A549 (cell line): ENCODE results near the gene ANKRD11. TPM values are rescaled to one million over a fixed set of nuclear protein-coding genes. Genes with fewer than 3 reads are reported as not detected.

Source experiments
- ATAC-seq, 2 experiments: fragments of 200-7000 bp in 1 of 2; fragments of >200 bp in 1 of 2; cut with Nextera tagmentation in 1 of 2; cut with Tn5 transposase in 1 of 2; 3 replicates each; pipeline versions ENCODE4 v1.8.0 to v1.9.1; 2018 to 2020; ENCODE audit warnings: mild to moderate bottlenecking in 1 of 2, moderate library complexity in 1 of 2
- CTCF ChIA-PET: fragments of 300-600 bp; sonication (Branson Sonifier 250); formaldehyde crosslinking; extraction: SDS; loops from one replicate; lab custom pipeline; 2021; ENCODE audit warnings: antibody characterized with exemption, inconsistent platforms; lab: Yijun Ruan, JAX
- POLR2A ChIA-PET: fragments of 350-600 bp; formaldehyde crosslinking; extraction: SDS; loops from one replicate; lab custom pipeline; 2021; ENCODE audit warnings: antibody characterized with exemption, inconsistent platforms; lab: Yijun Ruan, JAX
- DNase-seq, 2 experiments: peaks; one replicate each; pipeline versions ENCODE4 v3.0.0 to v3.0.0-alpha.2; 2011 to 2016; ENCODE audit warnings: low read depth in 1 of 2, low spot score in 1 of 2
- FAIRE-seq: peaks from 2 replicates; lab custom pipeline; 2011; peaks lifted over from hg19 to GRCh38; lab: Jason Lieb, UNC
- H3K27ac ChIP-seq, 2 experiments: fragments of >200 bp; sonication (Bioruptor Twin); formaldehyde crosslinking; 3 replicates each; pipeline ENCODE4 v1.5.1; 2016 to 2017
- H3K4me1 ChIP-seq: fragments of >200 bp; sonication (Bioruptor Twin); formaldehyde crosslinking; 3 replicates; pipeline ENCODE4 v1.6.1; 2016
- H3K4me2 ChIP-seq: fragments of >200 bp; sonication (Bioruptor Twin); formaldehyde crosslinking; 3 replicates; pipeline ENCODE4 v1.6.1; 2016
- H3K4me3 ChIP-seq: fragments of >200 bp; sonication (Bioruptor Twin); formaldehyde crosslinking; 3 replicates; pipeline ENCODE4 v1.5.1; 2016
- H3K9me3 ChIP-seq: fragments of >200 bp; sonication (Bioruptor Twin); formaldehyde crosslinking; 3 replicates; pipeline ENCODE4 v1.6.1; 2016
- BHLHE40 ChIP-seq: IDR thresholded peaks from 2 replicates; pipeline ENCODE4 v1.6.1; 2012; ENCODE audit warnings: low read depth, low read length, inconsistent platforms
- CBX8 ChIP-seq: fragments of 200-600 bp; sonication (generic); IDR thresholded peaks from 2 replicates; pipeline ENCODE4 v1.6.1; 2016
- CEBPB ChIP-seq, 2 experiments: fragments of >200 bp in 1 of 2; sonication (Bioruptor Twin) in 1 of 2; formaldehyde crosslinking in 1 of 2; IDR thresholded peaks; 2 replicates each; pipeline ENCODE4 v1.6.1; 2012 to 2016
- CHD2 ChIP-seq: fragments of 150-350 bp; IDR thresholded peaks from 2 replicates; pipeline ENCODE4 v1.6.1; 2014; ENCODE audit warnings: low read length; ENCODE audit not compliant: partially characterized antibody
- CHD4 ChIP-seq: fragments of 200-600 bp; sonication (generic); IDR thresholded peaks from 2 replicates; pipeline ENCODE4 v1.6.1; 2016; ENCODE audit warnings: antibody characterized with exemption, mild to moderate bottlenecking, borderline replicate concordance
- EHF ChIP-seq: fragments of 250-450 bp; sonication (Bioruptor Pico); IDR thresholded peaks from 2 replicates; pipeline ENCODE4 v1.5.0; 2020; ENCODE audit warnings: mild to moderate bottlenecking
- EP300 ChIP-seq, 2 experiments: fragments of >200 bp; sonication (Bioruptor Twin); formaldehyde crosslinking; IDR thresholded peaks; 2 replicates in 1 of 2; 3 replicates in 1 of 2; pipeline ENCODE4 v1.6.1; 2016 to 2017
- FOSL2 ChIP-seq, 2 experiments: fragments of 450-650 bp in 1 of 2; fragments of >200 bp in 1 of 2; sonication (Bioruptor Twin) in 1 of 2; formaldehyde crosslinking; IDR thresholded peaks; 2 replicates each; pipeline versions ENCODE4 v1.5.0 to v1.6.1; 2016 to 2020; ENCODE audit warnings: mild to moderate bottlenecking in 1 of 2, moderate library complexity in 1 of 2
- FOXS1 ChIP-seq: fragments of 250-450 bp; sonication (Bioruptor Pico); IDR thresholded peaks from 2 replicates; pipeline ENCODE4 v1.5.0; 2020; ENCODE audit warnings: mild to moderate bottlenecking, moderate library complexity
- HOXB13 ChIP-seq: fragments of 250-450 bp; sonication (Bioruptor Pico); IDR thresholded peaks from 2 replicates; pipeline ENCODE4 v1.5.0; 2020; ENCODE audit warnings: low read depth, mild to moderate bottlenecking, moderate library complexity
- JUNB ChIP-seq: fragments of >200 bp; sonication (Bioruptor Twin); formaldehyde crosslinking; IDR thresholded peaks from 2 replicates; pipeline ENCODE4 v1.6.1; 2016
- MYC ChIP-seq: IDR thresholded peaks from 2 replicates; pipeline ENCODE4 v1.6.1; 2012; ENCODE audit warnings: mild to moderate bottlenecking, inconsistent platforms, low read length, improper control_type of control experiment, borderline replicate concordance
- NFE2L2 ChIP-seq: fragments of 150-350 bp; conservative IDR thresholded peaks from 2 replicates; pipeline ENCODE4 v1.6.1; 2014; ENCODE audit warnings: low read length
- NPAS2 ChIP-seq: fragments of 250-450 bp; sonication (Bioruptor Pico); IDR thresholded peaks from 2 replicates; pipeline ENCODE4 v1.8.0; 2022; ENCODE audit warnings: mild to moderate bottlenecking, moderate library complexity, borderline replicate concordance
- NR3C1 ChIP-seq: fragments of >200 bp; sonication (Bioruptor Twin); formaldehyde crosslinking; IDR thresholded peaks from 3 replicates; pipeline ENCODE4 v1.6.1; 2017
- PHF8 ChIP-seq: fragments of 200-600 bp; sonication (generic); IDR thresholded peaks from 2 replicates; pipeline ENCODE4 v1.6.1; 2016; ENCODE audit warnings: low read depth, mild to moderate bottlenecking, antibody characterized with exemption, moderate library complexity, borderline replicate concordance
- POLR2AphosphoS2 ChIP-seq: conservative IDR thresholded peaks from 2 replicates; pipeline ENCODE4 v1.6.1; 2012; ENCODE audit warnings: low read length, improper control_type of control experiment, inconsistent platforms
- RAD21 ChIP-seq, 2 experiments: fragments of >200 bp in 1 of 2; sonication (Bioruptor Twin) in 1 of 2; formaldehyde crosslinking in 1 of 2; IDR thresholded peaks in 1 of 2; conservative IDR thresholded peaks in 1 of 2; 2 replicates in 1 of 2; 3 replicates in 1 of 2; pipeline ENCODE4 v1.6.1; 2012 to 2018; ENCODE audit warnings: inconsistent platforms in 1 of 2
- RARB ChIP-seq: fragments of 250-450 bp; sonication (Bioruptor Pico); IDR thresholded peaks from 2 replicates; pipeline ENCODE4 v1.8.0; 2021; ENCODE audit warnings: mild to moderate bottlenecking, moderate library complexity
- RFX5 ChIP-seq: fragments of 450-650 bp; IDR thresholded peaks from 2 replicates; pipeline ENCODE4 v1.7.1; 2014; ENCODE audit warnings: antibody characterized with exemption, mild to moderate bottlenecking, moderate library complexity
- SMC3 ChIP-seq: fragments of >200 bp; sonication (Bioruptor Twin); formaldehyde crosslinking; IDR thresholded peaks from 3 replicates; pipeline ENCODE4 v1.6.1; 2018; ENCODE audit warnings: inconsistent platforms
- TFCP2L1 ChIP-seq: fragments of 250-450 bp; sonication (Bioruptor Pico); IDR thresholded peaks from 2 replicates; pipeline ENCODE4 v1.5.0; 2021; ENCODE audit warnings: mild to moderate bottlenecking
- TP53 ChIP-seq: fragments of 250-450 bp; sonication (Bioruptor Pico); IDR thresholded peaks from 2 replicates; pipeline ENCODE4 v1.5.0; 2021; ENCODE audit warnings: mild to moderate bottlenecking, moderate library complexity
- ZSCAN20 ChIP-seq: fragments of 250-450 bp; sonication (Bioruptor Pico); IDR thresholded peaks from 2 replicates; pipeline ENCODE4 v1.8.0; 2022; ENCODE audit warnings: mild to moderate bottlenecking, moderate library complexity
- WGBS: methylation state at CpG from one replicate; pipeline ENCODE4 v1.1.6; 2017; ENCODE audit errors: missing lambda C conversion rate; 5-methylcytosine and 5-hydroxymethylcytosine counted together
- polyA plus RNA-seq, 4 experiments: library from polyadenylated mRNA; depleted of rRNA in 3 of 4; stranded (reverse); fragments of >200 nt; fragmentation: RNase III in 1 of 4; extraction: RNeasy Plus Mini Kit Qiagen cat#74134 plus additional on column Dnase treatment in 1 of 4; gene quantifications; 2 replicates in 3 of 4; 3 replicates in 1 of 4; pipeline ENCODE4 v1.2.3, GENCODE V29; 2011 to 2017
- TF ChIP-seq, protein P1 (sequence below): fragments of 250-450 bp; sonication (Bioruptor Pico); IDR thresholded peaks from 2 replicates; pipeline ENCODE4 v1.5.0; 2021; ENCODE audit warnings: mild to moderate bottlenecking, moderate library complexity, borderline replicate concordance
- TF ChIP-seq, protein P2 (sequence below): fragments of 250-450 bp; sonication (Bioruptor Pico); IDR thresholded peaks from 2 replicates; pipeline ENCODE4 v1.5.0; 2020; ENCODE audit warnings: low read depth, mild to moderate bottlenecking, moderate library complexity
- TF ChIP-seq, protein P3 (sequence below): fragments of >200 bp; sonication (Bioruptor Twin); formaldehyde crosslinking; IDR thresholded peaks from 2 replicates; pipeline ENCODE4 v1.6.1; 2016

ANKRD11 gene
- polyA plus RNA-seq, 2 of the 4 experiments (the other 2 are of a cell fraction) = 53.6 to 54.9 TPM

DNA sequence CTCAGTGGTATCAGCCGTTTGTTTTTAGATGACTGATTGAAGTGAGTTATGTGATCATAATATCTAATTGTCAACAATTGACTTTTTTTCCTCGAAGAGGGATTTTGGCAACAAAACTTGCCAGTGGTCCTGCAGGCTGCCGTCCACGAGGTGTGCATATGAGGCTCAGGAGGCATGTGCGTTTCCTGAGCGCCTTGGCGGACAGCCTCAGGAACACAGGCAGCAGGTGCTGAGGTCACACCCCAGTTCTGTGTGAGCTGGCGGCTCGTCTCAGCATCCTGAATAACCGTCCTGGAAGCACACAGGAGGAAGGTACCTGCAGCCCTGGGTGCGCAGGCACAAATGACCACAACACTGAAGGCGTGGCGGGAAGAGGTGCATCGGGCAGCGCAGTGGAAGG lies 29.5 kb upstream of the ANKRD11 start (continued):
- TF ChIP-seq CHD4 = no peak

DNA sequence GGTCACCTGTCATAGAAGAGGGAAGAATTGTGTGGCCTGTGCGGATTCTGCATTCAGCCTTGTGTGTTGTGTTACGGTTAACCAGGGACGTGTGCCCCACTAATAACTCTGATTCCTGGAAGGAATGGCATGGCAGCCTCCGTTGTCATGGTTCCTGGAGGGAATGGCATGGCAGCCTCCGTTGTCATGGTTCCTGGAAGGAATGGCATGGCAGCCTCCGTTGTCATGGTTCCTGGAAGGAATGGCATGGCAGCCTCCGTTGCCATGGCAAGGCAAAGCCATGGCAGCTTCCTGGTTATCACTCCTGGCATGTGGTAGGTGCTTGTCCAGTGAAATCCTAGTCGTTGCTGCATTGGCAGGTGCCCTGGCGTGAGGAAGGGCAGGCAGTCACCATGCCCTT lies 26.8 kb upstream of the ANKRD11 start:
- ATAC-seq (no peak; a peak in 1 of 6 replicates), FAIRE-seq (no peak)
- WGBS = 57% methylated on average over 5 of the region's 9 CpGs

DNA sequence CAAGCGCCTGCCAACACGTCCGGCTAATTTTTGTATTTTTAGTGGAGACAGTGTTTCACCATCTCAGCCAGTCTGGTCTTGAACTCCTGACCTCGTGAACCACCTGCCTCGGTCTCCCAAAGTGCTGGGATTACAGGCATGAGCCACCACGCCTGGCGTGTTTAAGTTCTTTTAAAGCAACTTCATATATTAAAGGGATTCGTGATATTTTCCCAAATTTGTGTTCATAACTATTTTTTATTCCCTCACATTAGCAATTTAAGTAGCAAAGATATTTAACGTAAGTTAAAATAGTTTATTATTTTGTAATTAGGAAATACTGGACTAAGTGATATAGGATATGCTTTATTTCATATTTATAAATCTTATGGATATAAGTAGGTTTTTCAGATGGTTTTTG lies 22.1 kb upstream of the ANKRD11 start:
- FAIRE-seq (no peak), DNase-seq (no peak), ATAC-seq (no peak)
- ChIA-PET CTCF (no interaction called here), POLR2A (no interaction called here)
- 91% methylated on average over 9 of the region's 9 CpGs for WGBS
- no peak overlapping the region for H3K27ac ChIP-seq
- H3K4me1 ChIP-seq = peaks cover 9% of the 10 kb centered on the region; the same call in 2 of the 3 replicates
- H3K4me3 ChIP-seq = no peak overlapping the region
- H3K9me3 ChIP-seq = no peaks in the 10 kb centered on the region
- H3K4me2 ChIP-seq = no peak overlapping the region
- TF ChIP-seq JUNB (no peak), NPAS2 (no peak), NR3C1 (no peak), CHD2 (no peak), POLR2AphosphoS2 (no peak), TP53 (CRISPR knock-in tag) (no peak), ZSCAN20 (no peak), SMC3 (no peak), MYC (no peak), FOXS1 (CRISPR knock-in tag) (no peak), PHF8 (no peak), CBX8 (no peak), CEBPB (IDR thresholded peaks at IDR 0.05) (no peak), EHF (CRISPR knock-in tag) (no peak)
- TF ChIP-seq, protein P1, sequence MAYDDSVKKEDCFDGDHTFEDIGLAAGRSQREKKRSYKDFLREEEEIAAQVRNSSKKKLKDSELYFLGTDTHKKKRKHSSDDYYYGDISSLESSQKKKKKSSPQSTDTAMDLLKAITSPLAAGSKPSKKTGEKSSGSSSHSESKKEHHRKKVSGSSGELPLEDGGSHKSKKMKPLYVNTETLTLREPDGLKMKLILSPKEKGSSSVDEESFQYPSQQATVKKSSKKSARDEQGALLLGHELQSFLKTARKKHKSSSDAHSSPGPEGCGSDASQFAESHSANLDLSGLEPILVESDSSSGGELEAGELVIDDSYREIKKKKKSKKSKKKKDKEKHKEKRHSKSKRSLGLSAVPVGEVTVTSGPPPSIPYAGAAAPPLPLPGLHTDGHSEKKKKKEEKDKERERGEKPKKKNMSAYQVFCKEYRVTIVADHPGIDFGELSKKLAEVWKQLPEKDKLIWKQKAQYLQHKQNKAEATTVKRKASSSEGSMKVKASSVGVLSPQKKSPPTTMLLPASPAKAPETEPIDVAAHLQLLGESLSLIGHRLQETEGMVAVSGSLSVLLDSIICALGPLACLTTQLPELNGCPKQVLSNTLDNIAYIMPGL (CRISPR knock-in tag) = no peak
- TF ChIP-seq, protein P2, sequence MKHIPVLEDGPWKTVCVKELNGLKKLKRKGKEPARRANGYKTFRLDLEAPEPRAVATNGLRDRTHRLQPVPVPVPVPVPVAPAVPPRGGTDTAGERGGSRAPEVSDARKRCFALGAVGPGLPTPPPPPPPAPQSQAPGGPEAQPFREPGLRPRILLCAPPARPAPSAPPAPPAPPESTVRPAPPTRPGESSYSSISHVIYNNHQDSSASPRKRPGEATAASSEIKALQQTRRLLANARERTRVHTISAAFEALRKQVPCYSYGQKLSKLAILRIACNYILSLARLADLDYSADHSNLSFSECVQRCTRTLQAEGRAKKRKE (CRISPR knock-in tag) = no peak
- TF ChIP-seq, protein P3, sequence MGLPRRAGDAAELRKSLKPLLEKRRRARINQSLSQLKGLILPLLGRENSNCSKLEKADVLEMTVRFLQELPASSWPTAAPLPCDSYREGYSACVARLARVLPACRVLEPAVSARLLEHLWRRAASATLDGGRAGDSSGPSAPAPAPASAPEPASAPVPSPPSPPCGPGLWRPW = no peak
- TF ChIP-seq, all 56 proteins: peak for 0

More for the DNA sequence above, 26.8 kb upstream of the ANKRD11 start:
- Histone ChIP-seq H3K4me3 (no peak overlapping the region), H3K27ac (no peak overlapping the region), H3K4me1 (no peaks in the 10 kb centered on the region), H3K4me2 (no peak overlapping the region), H3K9me3 (no peaks in the 10 kb centered on the region)
- no peak for TF ChIP-seq EP300 (IDR thresholded peaks at IDR 0.05)
- no peak for TF ChIP-seq TP53 (CRISPR knock-in tag)
- TF ChIP-seq BHLHE40 = no peak
- TF ChIP-seq TFCP2L1 (CRISPR knock-in tag) = no peak
- TF ChIP-seq RFX5 = no peak
- no peak for TF ChIP-seq RAD21 (conservative IDR thresholded peaks at IDR 0.05 in 1 of 2, IDR thresholded peaks at IDR 0.05 in 1 of 2)
- no peak for TF ChIP-seq RARB (CRISPR knock-in tag)
- TF ChIP-seq FOSL2 (IDR thresholded peaks at IDR 0.05) = no peak
- TF ChIP-seq FOSL2 (CRISPR knock-in tag; IDR thresholded peaks at IDR 0.05) = no peak
- no peak for TF ChIP-seq NFE2L2
- TF ChIP-seq HOXB13 = no peak
- ChIA-PET CTCF (interaction anchor here (0.6 to 1.3 kb wide), 3 partner anchors 8 to 40 kb away, joined by 3 to 4 read pairs (median 3); no protein-coding TSS in a partner anchor), POLR2A (no interaction called here)
- no peak for DNase-seq
